GM13976 (cell line): ENCODE data around the gene GLCE.
"Not testable (repeated sequence)": the region's sequence is repeated elsewhere in the genome, so short reads cannot be mapped to it uniquely, and the experiment has no call there.

Source experiments
- DNase-seq: peaks from one replicate; pipeline ENCODE4 v3.0.0; 2012; ENCODE audit warnings: low spot score
- CTCF ChIP-seq: IDR thresholded peaks from 2 replicates; pipeline ENCODE4 v1.5.1; 2012; ENCODE audit warnings: borderline replicate concordance, mild to moderate bottlenecking; ENCODE audit not compliant: insufficient read depth; ENCODE audit errors: extremely low read depth, missing control alignments, control extremely low read depth
- in situ Hi-C: fragments of 300-500 bp; cut with MboI; formaldehyde crosslinking; loops from one replicate; pipeline ENCODE4 v1.12.0; 2022; ENCODE audit warnings: low sequenced_read_pairs, mixed read lengths, inconsistent platforms; ENCODE audit not compliant: unreplicated experiment

GLCE gene

GRCh38 chr15:69298354-69298696 is 137.9 kb downstream of the GLCE start:
- no peak for DNase-seq
- no peak for TF ChIP-seq CTCF
- in situ Hi-C loops, result no loop called here

- in situ Hi-C loops, result no loop called here
- no peak for DNase-seq
Measured at GRCh38 chr15:69298697-69299441, 138.4 kb downstream of the GLCE start, which contains the start of gene PAQR5. Gene PAQR5, plus strand, starts transcription at chr15:69298912. Its CDS starts 61,169 bp downstream, at chr15:69360081.

GRCh38 chr15:69299451-69299886 is 139.0 kb downstream of the GLCE start:
- in situ Hi-C loops, result no loop called here
- no peak for DNase-seq

More at GRCh38 chr15:69298697-69299441, 138.4 kb downstream of the GLCE start, which contains the start of gene PAQR5:
- TF ChIP-seq CTCF, result no peak

GRCh38 chr15:69299943-69300588 is 139.6 kb downstream of the GLCE start:
- in situ Hi-C loops, result no loop called here
- TF ChIP-seq CTCF, result no peak
- no peak for DNase-seq

More at GRCh38 chr15:69299451-69299886, 139.0 kb downstream of the GLCE start:
- no peak for TF ChIP-seq CTCF

GRCh38 chr15:69301101-69301500 is 140.7 kb downstream of the GLCE start:
- in situ Hi-C loops, DNase-seq: not testable (repeated sequence)

- in situ Hi-C loops, DNase-seq: not testable (repeated sequence)
Measured at GRCh38 chr15:69302087-69302486, 141.7 kb downstream of the GLCE start.

GRCh38 chr15:69302929-69303328 is 142.5 kb downstream of the GLCE start:
- in situ Hi-C loops, result no loop called here
- no peak for DNase-seq
- no peak for TF ChIP-seq CTCF
